Ishikawa (cell line): ENCODE results near the gene PDZK1IP1.

Experiments used
- CEBPB ChIP-seq: IDR thresholded peaks from 2 replicates; pipeline ENCODE4 v1.6.1; 2012
- CREB1 ChIP-seq: IDR thresholded peaks from 2 replicates; pipeline ENCODE4 v1.6.1; 2012; ENCODE audit warnings: low read depth
- EGR1 ChIP-seq: IDR thresholded peaks from 2 replicates; pipeline ENCODE4 v1.6.1; 2012
- EP300 ChIP-seq: IDR thresholded peaks from 2 replicates; pipeline ENCODE4 v1.6.1; 2012; ENCODE audit warnings: borderline replicate concordance
- FOXM1 ChIP-seq: IDR thresholded peaks from 2 replicates; pipeline ENCODE4 v1.6.1; 2012; ENCODE audit warnings: low read depth, borderline replicate concordance
- MAX ChIP-seq: IDR thresholded peaks from 2 replicates; pipeline ENCODE4 v1.6.1; 2012
- NFIC ChIP-seq: IDR thresholded peaks from 2 replicates; pipeline ENCODE4 v1.6.1; 2012
- RAD21 ChIP-seq: IDR thresholded peaks from 2 replicates; pipeline ENCODE4 v1.6.1; 2012; ENCODE audit warnings: low read depth
- REST ChIP-seq: IDR thresholded peaks from 2 replicates; pipeline ENCODE4 v1.6.1; 2012; ENCODE audit warnings: low read depth, mild to moderate bottlenecking
- TAF1 ChIP-seq: IDR thresholded peaks from 2 replicates; pipeline ENCODE4 v1.6.1; 2012; ENCODE audit warnings: low read depth, mild to moderate bottlenecking
- TCF12 ChIP-seq: IDR thresholded peaks from 2 replicates; pipeline ENCODE4 v1.6.1; 2012; ENCODE audit warnings: low read depth
- TEAD4 ChIP-seq: IDR thresholded peaks from 2 replicates; pipeline ENCODE4 v1.6.1; 2012
- USF1 ChIP-seq: IDR thresholded peaks from 2 replicates; pipeline ENCODE4 v1.6.1; 2012
- YY1 ChIP-seq: IDR thresholded peaks from 2 replicates; pipeline ENCODE4 v1.6.1; 2012; ENCODE audit warnings: low read depth
- ZBTB7A ChIP-seq: IDR thresholded peaks from 2 replicates; pipeline ENCODE4 v1.6.1; 2012; ENCODE audit warnings: low read depth

The PDZK1IP1 gene

DNA sequence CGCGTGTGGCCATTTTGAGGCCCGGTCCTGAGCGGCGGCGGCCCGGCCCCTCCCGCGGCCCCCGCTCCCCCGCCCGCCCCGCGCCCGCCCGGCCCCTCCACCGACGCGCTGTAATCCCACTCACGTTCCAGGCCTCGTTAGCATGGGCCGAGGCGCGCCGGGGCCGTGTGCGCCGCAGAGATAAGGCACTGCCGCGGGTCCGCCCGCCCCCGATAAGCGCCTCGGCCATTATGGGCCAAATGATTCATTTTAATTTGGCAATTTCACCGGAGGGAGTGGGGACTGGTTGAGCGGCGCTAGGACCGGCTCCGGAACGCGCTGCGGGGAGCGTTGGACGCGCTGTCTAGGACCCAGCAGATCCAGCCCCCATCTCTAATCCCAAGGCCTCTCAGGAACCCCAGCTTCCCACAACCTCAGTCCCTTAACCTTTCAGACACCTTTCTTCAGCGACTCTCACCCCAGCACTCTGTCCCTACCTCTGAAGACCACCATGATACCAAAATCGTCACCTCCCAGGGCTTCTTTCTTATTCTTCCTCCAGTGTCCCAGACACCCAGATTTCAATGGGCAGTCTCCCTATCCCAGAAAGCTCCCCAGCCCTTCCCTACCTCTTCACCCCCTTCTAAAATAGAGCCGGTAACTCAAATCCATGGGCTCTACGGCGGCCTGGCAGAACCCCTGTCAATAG, 42.5 kb upstream of the PDZK1IP1 start, which contains the start of gene TAL1:
Gene TAL1, minus strand, starts transcription at position 39 of the 688 bp plus-strand sequence. CDS start 6,337 bp downstream, outside the sequence.
- no peak for TF ChIP-seq TAF1
- no peak for TF ChIP-seq TCF12

GRCh38 chr1:47231301-47232186, 41.7 kb upstream of the PDZK1IP1 start:
- TF ChIP-seq EP300 (no peak), MAX (no peak), REST (no peak), NFIC (no peak), CEBPB (peak; percentile 58; the same call in 1 of the 2 replicates)

- TF ChIP-seq FOXM1 (no peak), EGR1 (no peak), NFIC (no peak), EP300 (no peak), ZBTB7A (no peak), CEBPB (no peak), RAD21 (no peak), TCF12 (no peak), CREB1 (no peak), USF1 (no peak), YY1 (no peak), TAF1 (no peak), REST (no peak), MAX (no peak), TEAD4 (no peak)
Observed at GRCh38 chr1:47230692-47231300, 41.0 kb upstream of the PDZK1IP1 start.

DNA sequence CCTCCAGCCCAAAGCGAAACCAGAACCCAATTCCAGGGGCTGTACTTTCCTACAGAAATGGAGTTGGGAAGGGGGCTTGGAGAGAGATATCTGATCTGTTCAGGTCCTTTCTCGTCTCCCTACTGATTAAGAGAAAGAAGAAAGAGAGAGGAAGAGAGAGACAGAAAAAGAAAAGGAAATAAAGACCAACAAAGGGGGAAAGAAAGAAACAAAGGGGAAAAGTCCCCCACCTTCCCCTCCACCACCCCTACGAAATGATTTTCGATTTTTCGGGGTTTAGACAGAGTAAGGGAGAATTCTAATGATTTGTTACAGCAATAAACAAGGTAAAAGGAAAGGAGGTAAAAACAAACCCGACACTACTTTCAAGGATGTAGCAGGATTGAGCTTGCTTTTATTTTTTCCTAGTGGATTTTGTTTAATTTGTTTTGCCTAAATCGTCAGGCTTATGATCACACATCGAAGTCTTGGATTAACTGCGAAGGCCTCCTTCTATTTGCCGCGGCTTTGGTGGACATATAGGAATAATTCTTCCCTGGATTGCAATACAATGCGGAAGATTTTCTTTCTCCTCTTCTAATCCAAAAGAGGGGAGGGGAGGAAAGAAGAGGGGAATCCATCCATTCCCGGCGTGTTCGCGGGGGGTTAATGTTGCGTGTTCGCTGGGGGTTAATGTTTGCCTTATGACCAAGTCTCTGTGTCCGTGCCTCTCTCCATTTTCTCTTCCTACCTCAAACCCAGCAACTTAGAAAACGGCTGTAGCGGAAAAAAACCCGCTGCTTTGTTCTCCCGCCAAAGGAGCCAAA, 40.3 kb upstream of the PDZK1IP1 start:
- no peak for TF ChIP-seq FOXM1
- no peak for TF ChIP-seq USF1
- no peak for TF ChIP-seq CEBPB
- TF ChIP-seq TCF12: no peak
- TF ChIP-seq REST: no peak
- no peak for TF ChIP-seq EGR1
- no peak for TF ChIP-seq CREB1
- no peak for TF ChIP-seq NFIC
- no peak for TF ChIP-seq YY1
- no peak for TF ChIP-seq ZBTB7A
- no peak for TF ChIP-seq TAF1
- no peak for TF ChIP-seq TEAD4
- no peak for TF ChIP-seq MAX
- TF ChIP-seq RAD21: no peak
- TF ChIP-seq EP300: no peak
